HG03520 (cell line): ENCODE results near the gene ZNF335.

Experiments
- ATAC-seq: cut with Tn5 transposase; IDR thresholded peaks from one replicate; pipeline ENCODE4 v1.9.1; 2021; ENCODE audit warnings: mild to moderate bottlenecking, moderate library complexity; ENCODE audit not compliant: unreplicated experiment

The ZNF335 gene

GRCh38 chr20:45952861-45953260, 19.1 kb downstream of the ZNF335 start:
- no peak for ATAC-seq

- ATAC-seq = no peak
Measured at GRCh38 chr20:45951925-45952834, 19.8 kb downstream of the ZNF335 start.

- no peak for ATAC-seq
Measured at GRCh38 chr20:45950330-45950646, 21.7 kb downstream of the ZNF335 start.

GRCh38 chr20:45949542-45950329, 22.3 kb downstream of the ZNF335 start:
- no peak for ATAC-seq

GRCh38 chr20:45948742-45949541, 23.1 kb downstream of the ZNF335 start:
- no peak for ATAC-seq

GRCh38 chr20:45948261-45948733, 23.7 kb downstream of the ZNF335 start:
- ATAC-seq = no peak

GRCh38 chr20:45947110-45947866, 24.7 kb downstream of the ZNF335 start:
- no peak for ATAC-seq

GRCh38 chr20:45946149-45946970, 25.6 kb downstream of the ZNF335 start:
- ATAC-seq = no peak

GRCh38 chr20:45945678-45946148, 26.3 kb downstream of the ZNF335 start:
- ATAC-seq = no peak

GRCh38 chr20:45944965-45945677, 26.9 kb downstream of the ZNF335 start:
- no peak for ATAC-seq

GRCh38 chr20:45944151-45944964, 27.6 kb downstream of the ZNF335 start:
- no peak for ATAC-seq

- no peak for ATAC-seq
Measured at GRCh38 chr20:45943613-45944012, 28.4 kb downstream of the ZNF335 start.

GRCh38 chr20:45940469-45940868, 31.5 kb downstream of the ZNF335 start:
- no peak for ATAC-seq

- ATAC-seq = no peak
Measured at GRCh38 chr20:45940053-45940452, 31.9 kb downstream of the ZNF335 start.

- no peak for ATAC-seq
Measured at GRCh38 chr20:45938727-45939438, 33.1 kb downstream of the ZNF335 start.

- no peak for ATAC-seq
Measured at GRCh38 chr20:45937765-45938164, 34.2 kb downstream of the ZNF335 start.

GRCh38 chr20:45935416-45936046, 36.5 kb downstream of the ZNF335 start:
- ATAC-seq = no peak
